ENCODE results near the gene TCF4. TPM values are rescaled to one million over a fixed set of nuclear protein-coding genes. Genes with fewer than 3 reads are reported as not detected.

Gene TCF4
- total and polyA plus RNA-seq, 9 donors = 50.9 to 167 (median 116) TPM

GRCh38 chr18:55466789-55467188, 121.2 kb downstream of the TCF4 start:
- Histone ChIP-seq H3K27ac (ENCODE audit: low read length) (no peak overlapping the region), H3K36me3 (ENCODE audit: control insufficient read depth, insufficient read depth, low read length) (peaks cover 2% of the 10 kb centered on the region), H3K4me3 (ENCODE audit: low read length) (no peak overlapping the region), H3K27me3 (ENCODE audit: control insufficient read depth, insufficient read depth, low read length) (no peaks in the 10 kb centered on the region), H3K4me1 (ENCODE audit: control insufficient read depth, insufficient read depth, low read length) (peaks cover 12% of the 10 kb centered on the region), H3K9me3 (replicated peaks; ENCODE audit: control insufficient read depth, low read depth, low read length) (no peaks in the 10 kb centered on the region)
- 77% methylated on average over 3 of the region's 4 CpGs for WGBS (ENCODE audit: insufficient coverage)
- DNase-seq = no peak

DNA sequence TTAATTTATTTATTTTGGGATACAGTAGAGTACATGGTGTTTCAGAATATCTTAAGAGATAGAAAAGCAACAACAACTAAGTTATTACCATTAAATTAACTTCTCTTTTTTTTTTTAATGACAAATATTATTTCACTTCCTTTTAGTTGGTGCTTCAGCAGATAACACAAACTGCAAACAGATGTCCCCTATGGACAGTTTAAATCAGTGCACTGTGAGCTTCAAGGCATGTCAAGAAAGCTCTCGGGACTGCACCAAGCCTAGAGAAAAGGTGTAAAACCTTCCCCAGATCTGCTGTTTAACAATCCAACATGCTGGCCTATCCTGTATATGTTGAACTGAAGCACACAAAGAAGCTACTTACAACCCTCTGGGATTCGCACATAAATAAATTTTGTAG, 122.7 kb downstream of the TCF4 start:
- H3K36me3 ChIP-seq (ENCODE audit: control insufficient read depth, insufficient read depth, low read length) = peaks cover 5% of the 10 kb centered on the region
- DNase-seq = no peak
- H3K27me3 ChIP-seq (ENCODE audit: control insufficient read depth, insufficient read depth, low read length) = no peaks in the 10 kb centered on the region
- H3K4me3 ChIP-seq (ENCODE audit: low read length) = no peak overlapping the region
- H3K9me3 ChIP-seq (replicated peaks; ENCODE audit: control insufficient read depth, low read depth, low read length) = no peaks in the 10 kb centered on the region
- 67% methylated on average over 1 of the region's 2 CpGs for WGBS (ENCODE audit: insufficient coverage)
- H3K27ac ChIP-seq (ENCODE audit: low read length) = no peak overlapping the region
- peaks cover 13% of the 10 kb centered on the region for H3K4me1 ChIP-seq (ENCODE audit: control insufficient read depth, insufficient read depth, low read length)

GRCh38 chr18:55464581-55464980, 123.4 kb downstream of the TCF4 start:
- Histone ChIP-seq H3K9me3 (replicated peaks; ENCODE audit: control insufficient read depth, low read depth, low read length) (no peaks in the 10 kb centered on the region), H3K4me1 (ENCODE audit: control insufficient read depth, insufficient read depth, low read length) (peaks cover 13% of the 10 kb centered on the region), H3K27me3 (ENCODE audit: control insufficient read depth, insufficient read depth, low read length) (no peaks in the 10 kb centered on the region), H3K4me3 (ENCODE audit: low read length) (no peak overlapping the region), H3K27ac (ENCODE audit: low read length) (no peak overlapping the region), H3K36me3 (ENCODE audit: control insufficient read depth, insufficient read depth, low read length) (peaks cover 5% of the 10 kb centered on the region)
- no CpG with 5 or more reads among the region's 4 CpGs for WGBS (ENCODE audit: insufficient coverage)
- no peak for DNase-seq

- WGBS (ENCODE audit: insufficient coverage) = no CpG with 5 or more reads among the region's 1 CpG
- Histone ChIP-seq H3K9me3 (replicated peaks; ENCODE audit: control insufficient read depth, low read depth, low read length) (no peaks in the 10 kb centered on the region), H3K36me3 (ENCODE audit: control insufficient read depth, insufficient read depth, low read length) (peaks cover 3% of the 10 kb centered on the region), H3K27ac (ENCODE audit: low read length) (peak overlapping the region; percentile 80), H3K4me3 (ENCODE audit: low read length) (no peak overlapping the region), H3K27me3 (ENCODE audit: control insufficient read depth, insufficient read depth, low read length) (no peaks in the 10 kb centered on the region), H3K4me1 (ENCODE audit: control insufficient read depth, insufficient read depth, low read length) (peaks cover 15% of the 10 kb centered on the region)
- DNase-seq = peak; percentile 81
Measured at GRCh38 chr18:55462652-55463051, 125.3 kb downstream of the TCF4 start.

- peak overlapping the region; percentile 49 for H3K27ac ChIP-seq (ENCODE audit: low read length)
- 83% methylated on average over 1 of the region's 4 CpGs for WGBS (ENCODE audit: insufficient coverage)
Measured at GRCh38 chr18:55461848-55462247, 126.1 kb downstream of the TCF4 start.

GRCh38 chr18:55458456-55459203, 129.4 kb downstream of the TCF4 start:
- peaks cover 12% of the 10 kb centered on the region for H3K4me1 ChIP-seq (ENCODE audit: control insufficient read depth, insufficient read depth, low read length)
- H3K27me3 ChIP-seq (ENCODE audit: control insufficient read depth, insufficient read depth, low read length) = no peaks in the 10 kb centered on the region
- H3K27ac ChIP-seq (ENCODE audit: low read length) = no peak overlapping the region
- no peak for DNase-seq
- WGBS (ENCODE audit: insufficient coverage) = no CpG with 5 or more reads among the region's 12 CpGs
- peaks cover 3% of the 10 kb centered on the region for H3K36me3 ChIP-seq (ENCODE audit: control insufficient read depth, insufficient read depth, low read length)
- no peaks in the 10 kb centered on the region for H3K9me3 ChIP-seq (replicated peaks; ENCODE audit: control insufficient read depth, low read depth, low read length)
- no peak overlapping the region for H3K4me3 ChIP-seq (ENCODE audit: low read length)

More at GRCh38 chr18:55461848-55462247, 126.1 kb downstream of the TCF4 start:
- Histone ChIP-seq H3K9me3 (replicated peaks; ENCODE audit: control insufficient read depth, low read depth, low read length) (no peaks in the 10 kb centered on the region), H3K4me1 (ENCODE audit: control insufficient read depth, insufficient read depth, low read length) (peaks cover 15% of the 10 kb centered on the region), H3K36me3 (ENCODE audit: control insufficient read depth, insufficient read depth, low read length) (peaks cover 3% of the 10 kb centered on the region), H3K4me3 (ENCODE audit: low read length) (no peak overlapping the region), H3K27me3 (ENCODE audit: control insufficient read depth, insufficient read depth, low read length) (no peaks in the 10 kb centered on the region)
- DNase-seq = no peak

- Histone ChIP-seq H3K36me3 (ENCODE audit: control insufficient read depth, insufficient read depth, low read length) (peaks cover 3% of the 10 kb centered on the region), H3K9me3 (replicated peaks; ENCODE audit: control insufficient read depth, low read depth, low read length) (no peaks in the 10 kb centered on the region), H3K4me3 (ENCODE audit: low read length) (no peak overlapping the region), H3K27me3 (ENCODE audit: control insufficient read depth, insufficient read depth, low read length) (no peaks in the 10 kb centered on the region), H3K27ac (ENCODE audit: low read length) (no peak overlapping the region), H3K4me1 (ENCODE audit: control insufficient read depth, insufficient read depth, low read length) (peaks cover 14% of the 10 kb centered on the region)
- WGBS (ENCODE audit: insufficient coverage) = no CpG with 5 or more reads among the region's 2 CpGs
- DNase-seq = no peak
Measured at GRCh38 chr18:55457028-55457427, 131.0 kb downstream of the TCF4 start.

DNA sequence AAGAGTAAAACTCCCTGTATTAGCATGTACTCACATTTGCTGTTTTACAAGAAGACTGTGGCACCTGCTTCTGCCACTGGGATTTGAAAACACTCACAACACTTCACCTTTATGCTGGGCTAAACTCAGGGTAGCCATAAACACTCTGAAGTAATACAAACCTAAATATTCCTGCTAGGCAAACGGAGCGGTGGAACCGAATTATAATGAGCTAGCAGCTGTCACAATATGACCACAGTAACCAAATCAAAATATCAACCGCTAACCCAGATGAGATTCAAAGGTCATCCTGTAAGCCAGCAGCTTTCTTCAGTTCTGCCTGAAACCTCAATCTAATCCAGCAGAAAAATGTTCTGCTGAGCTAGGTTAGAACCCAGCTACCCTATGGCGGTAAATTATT, 132.1 kb downstream of the TCF4 start:
- Histone ChIP-seq H3K9me3 (replicated peaks; ENCODE audit: control insufficient read depth, low read depth, low read length) (no peaks in the 10 kb centered on the region), H3K4me1 (ENCODE audit: control insufficient read depth, insufficient read depth, low read length) (peaks cover 11% of the 10 kb centered on the region), H3K27ac (ENCODE audit: low read length) (peak overlapping the region; percentile 57), H3K36me3 (ENCODE audit: control insufficient read depth, insufficient read depth, low read length) (peaks cover 1% of the 10 kb centered on the region), H3K27me3 (ENCODE audit: control insufficient read depth, insufficient read depth, low read length) (no peaks in the 10 kb centered on the region), H3K4me3 (ENCODE audit: low read length) (no peak overlapping the region)
- DNase-seq = no peak
- WGBS (ENCODE audit: insufficient coverage) = 59% methylated on average over 4 of the region's 5 CpGs

DNA sequence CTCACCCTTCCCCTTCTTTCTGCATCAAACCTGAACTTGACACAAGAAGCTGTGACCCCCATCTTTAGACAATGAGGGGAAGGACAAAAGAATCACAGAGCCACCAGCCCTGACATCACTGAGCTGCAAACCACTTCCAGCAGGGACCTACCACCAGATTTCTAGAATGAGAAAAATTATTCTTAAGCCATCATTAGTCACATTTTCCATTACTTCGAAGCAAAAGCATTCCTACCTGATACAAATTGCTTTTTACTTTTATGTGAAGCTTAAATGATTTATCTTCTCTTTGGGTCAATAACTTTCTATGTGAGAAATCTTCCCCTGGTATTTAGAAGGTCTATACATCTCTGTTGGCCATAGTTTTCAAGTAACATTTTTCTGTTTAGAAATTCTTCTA, 134.8 kb downstream of the TCF4 start:
- H3K4me1 ChIP-seq (ENCODE audit: control insufficient read depth, insufficient read depth, low read length) = peaks cover 12% of the 10 kb centered on the region
- peak; percentile 38 for DNase-seq
- H3K9me3 ChIP-seq (replicated peaks; ENCODE audit: control insufficient read depth, low read depth, low read length) = no peaks in the 10 kb centered on the region
- H3K36me3 ChIP-seq (ENCODE audit: control insufficient read depth, insufficient read depth, low read length) = no peaks in the 10 kb centered on the region
- no peaks in the 10 kb centered on the region for H3K27me3 ChIP-seq (ENCODE audit: control insufficient read depth, insufficient read depth, low read length)
- WGBS (ENCODE audit: insufficient coverage) = no CpG with 5 or more reads among the region's 1 CpG
- H3K4me3 ChIP-seq (ENCODE audit: low read length) = no peak overlapping the region
- no peak overlapping the region for H3K27ac ChIP-seq (ENCODE audit: low read length)

DNA sequence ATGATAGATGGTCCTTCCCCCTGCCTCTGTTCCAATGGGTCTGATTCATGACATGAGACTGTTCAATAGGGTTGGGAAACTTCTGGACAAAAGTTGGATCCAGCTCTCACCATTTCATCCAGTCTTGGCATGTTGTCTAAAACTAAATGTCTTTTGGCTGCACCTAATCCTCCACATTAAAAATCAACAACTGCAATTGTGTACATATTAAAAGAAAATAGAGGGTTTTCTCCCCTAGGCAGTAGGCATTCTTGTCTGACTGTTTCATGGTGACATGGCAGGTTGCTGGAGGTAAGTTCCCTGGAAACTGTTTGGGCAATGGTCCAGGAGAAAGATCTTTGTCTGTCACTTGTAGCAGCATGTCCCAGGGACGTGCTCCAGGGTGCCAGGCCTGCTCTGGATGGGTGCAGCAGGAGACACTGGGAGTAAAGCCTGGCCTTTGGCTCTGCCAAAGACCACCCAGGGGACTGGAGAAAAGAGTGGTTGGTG, 135.8 kb downstream of the TCF4 start:
- H3K27ac ChIP-seq (ENCODE audit: low read length) = no peak overlapping the region
- WGBS (ENCODE audit: insufficient coverage) = 80% methylated on average over 1 of the region's 1 CpG
- H3K4me3 ChIP-seq (ENCODE audit: low read length) = no peak overlapping the region
- no peaks in the 10 kb centered on the region for H3K9me3 ChIP-seq (replicated peaks; ENCODE audit: control insufficient read depth, low read depth, low read length)
- H3K36me3 ChIP-seq (ENCODE audit: control insufficient read depth, insufficient read depth, low read length) = no peaks in the 10 kb centered on the region
- peak; percentile 72 for DNase-seq
- H3K27me3 ChIP-seq (ENCODE audit: control insufficient read depth, insufficient read depth, low read length) = no peaks in the 10 kb centered on the region
- H3K4me1 ChIP-seq (ENCODE audit: control insufficient read depth, insufficient read depth, low read length) = peaks cover 12% of the 10 kb centered on the region
